GM12878 (cell line): ENCODE results near the gene KBTBD8. TPM values are rescaled to one million over a fixed set of nuclear protein-coding genes. Genes with fewer than 3 reads are reported as not detected.
A peak's percentile ranks its signal among the peaks of the same experiment; 100 is the strongest.

Source experiments
- ATAC-seq: fragments of 200-7000 bp; cut with Tn5 transposase; 3 replicates; pipeline ENCODE4 v1.9.1; 2020; ENCODE audit warnings: mild to moderate bottlenecking, moderate library complexity
- BruUV-seq: library from RNA; stranded (reverse); fragments of 400-500 nt; replicated peaks from 2 replicates; lab custom pipeline; 2021; lab: Mats Ljungman, UMichigan
- CTCF ChIA-PET: fragments of 300-600 bp; sonication (Branson Sonifier 250); formaldehyde crosslinking; extraction: SDS; loops from one replicate; lab custom pipeline; 2021; ENCODE audit warnings: inconsistent platforms; lab: Yijun Ruan, JAX
- POLR2A ChIA-PET: fragments of 350-600 bp; formaldehyde crosslinking; extraction: SDS; loops from one replicate; lab custom pipeline; 2021; ENCODE audit warnings: inconsistent platforms; lab: Charles Lee
- RAD21 ChIA-PET: fragments of 300-600 bp; sonication (Branson Sonifier 250); formaldehyde crosslinking; loops from one replicate; lab custom pipeline; 2023; ENCODE audit warnings: antibody characterized with exemption; ENCODE audit not compliant: unreplicated experiment; lab: Charles Lee
- SMC1A ChIA-PET: fragments of 300-600 bp; sonication (Branson Sonifier 250); formaldehyde crosslinking; loops from one replicate; lab custom pipeline; 2023; ENCODE audit not compliant: unreplicated experiment, uncharacterized antibody; lab: Charles Lee
- DNase-seq: peaks from one replicate; pipeline ENCODE4 v3.0.0-alpha.2; 2011; ENCODE audit warnings: low read depth, low spot score
- FAIRE-seq: peaks from 3 replicates; lab custom pipeline; 2011; peaks lifted over from hg19 to GRCh38; lab: Jason Lieb, UNC
- H2AFZ ChIP-seq: 2 replicates; pipeline ENCODE4 v1.6.0; 2011; ENCODE audit warnings: low read depth, low read length, control low read depth; ENCODE audit not compliant: control insufficient read depth
- H3K27ac ChIP-seq: 2 replicates; pipeline ENCODE4 v1.5.1; 2011; ENCODE audit warnings: control low read depth; ENCODE audit not compliant: control insufficient read depth, insufficient read depth
- H3K27me3 ChIP-seq, 2 experiments: replicated peaks in 1 of 2; 2 replicates each; pipeline versions ENCODE4 v1.6.0 to v1.6.1; 2011; ENCODE audit warnings: low read length in 1 of 2; ENCODE audit not compliant: control insufficient read depth in 2 of 2, insufficient read depth in 2 of 2
- H3K36me3 ChIP-seq, 2 experiments: 2 replicates each; pipeline ENCODE4 v1.5.1; 2011; ENCODE audit warnings: low read length in 1 of 2; ENCODE audit not compliant: control insufficient read depth in 2 of 2, insufficient read depth in 2 of 2
- H3K4me1 ChIP-seq: 2 replicates; pipeline ENCODE4 v1.6.1; 2011; ENCODE audit warnings: mild to moderate bottlenecking, low read length, moderate library complexity, mixed read lengths; ENCODE audit not compliant: control insufficient read depth, insufficient read depth
- H3K4me2 ChIP-seq: 2 replicates; pipeline ENCODE4 v1.6.0; 2011; ENCODE audit warnings: control low read depth; ENCODE audit not compliant: control insufficient read depth, insufficient read depth
- H3K4me3 ChIP-seq: fragments of 200-600 bp; sonication (generic); 2 replicates; pipeline ENCODE4 v1.5.1; 2016
- H3K79me2 ChIP-seq: 2 replicates; pipeline ENCODE4 v1.6.0; 2011; ENCODE audit warnings: low read length; ENCODE audit not compliant: control insufficient read depth, insufficient read depth
- H3K9ac ChIP-seq: 2 replicates; pipeline ENCODE4 v1.8.0; 2011; ENCODE audit warnings: low read length, control low read depth, mixed read lengths; ENCODE audit not compliant: control insufficient read depth, insufficient read depth
- H3K9me3 ChIP-seq: replicated peaks from 3 replicates; pipeline ENCODE4 v1.5.1; 2011; ENCODE audit warnings: mild to moderate bottlenecking, low read length; ENCODE audit not compliant: control insufficient read depth, insufficient read depth
- H4K20me1 ChIP-seq: 2 replicates; pipeline ENCODE4 v1.6.0; 2011; ENCODE audit not compliant: control insufficient read depth, insufficient read depth
- ATF7 ChIP-seq: fragments of 450-650 bp; IDR thresholded peaks from 2 replicates; pipeline ENCODE4 v1.6.1; 2016; ENCODE audit warnings: low read depth, mild to moderate bottlenecking
- BCLAF1 ChIP-seq: fragments of 450-650 bp; IDR thresholded peaks from 2 replicates; pipeline ENCODE4 v1.6.1; 2017; ENCODE audit warnings: antibody characterized with exemption, mild to moderate bottlenecking, moderate library complexity
- CBX5 ChIP-seq: sonication (generic); IDR thresholded peaks from 2 replicates; pipeline ENCODE4 v1.6.1; 2016; ENCODE audit warnings: low read depth, moderate library complexity, mild to moderate bottlenecking, inconsistent platforms
- CEBPB ChIP-seq, 2 experiments: fragments of 150-350 bp in 1 of 2; IDR thresholded peaks; 2 replicates each; pipeline ENCODE4 v1.6.1; 2012 to 2014; ENCODE audit warnings: low read depth in 2 of 2, low read length in 2 of 2, borderline replicate concordance in 1 of 2, inconsistent platforms in 1 of 2
- CUX1 ChIP-seq: IDR thresholded peaks from 2 replicates; pipeline ENCODE4 v1.6.1; 2012; ENCODE audit warnings: improper control_type of control experiment, low read depth, low read length; ENCODE audit not compliant: insufficient replicate concordance
- EZH2 ChIP-seq: IDR thresholded peaks from 2 replicates; pipeline ENCODE4 v1.6.1; 2012; ENCODE audit warnings: low read depth, mild to moderate bottlenecking, control low read depth, inconsistent platforms, low read length, borderline replicate concordance; ENCODE audit not compliant: control insufficient read depth
- MAX ChIP-seq: IDR thresholded peaks from 2 replicates; pipeline ENCODE4 v1.6.1; 2012; ENCODE audit warnings: low read depth, low read length, improper control_type of control experiment
- MLLT1 ChIP-seq: fragments of 450-650 bp; IDR thresholded peaks from 2 replicates; pipeline ENCODE4 v1.6.1; 2016; ENCODE audit warnings: mild to moderate bottlenecking
- SREBF2 ChIP-seq: IDR thresholded peaks from 2 replicates; pipeline ENCODE4 v1.6.1; 2012; ENCODE audit warnings: mild to moderate bottlenecking, low read length
- SUPT20H ChIP-seq: IDR thresholded peaks from 2 replicates; pipeline ENCODE4 v1.6.1; 2011; ENCODE audit warnings: low read depth, mild to moderate bottlenecking, low read length, moderate library complexity, borderline replicate concordance; ENCODE audit not compliant: control insufficient read depth
- TARDBP ChIP-seq: IDR thresholded peaks from 2 replicates; pipeline ENCODE4 v1.6.1; 2016; ENCODE audit warnings: borderline replicate concordance
- WRNIP1 ChIP-seq: IDR thresholded peaks from 2 replicates; pipeline ENCODE4 v1.6.1; 2011; ENCODE audit warnings: low read depth, low read length, improper control_type of control experiment, borderline replicate concordance
- ZNF217 ChIP-seq: fragments of 450-650 bp; IDR thresholded peaks from 2 replicates; pipeline ENCODE4 v1.6.1; 2017; ENCODE audit warnings: antibody characterized with exemption, mild to moderate bottlenecking
- WGBS: methylation state at CpG from one replicate; pipeline ENCODE4 v1.1.6; 2016; ENCODE audit warnings: low lambda C conversion rate; ENCODE audit not compliant: insufficient replicate concordance, insufficient coverage; ENCODE audit errors: missing lambda C conversion rate; 5-methylcytosine and 5-hydroxymethylcytosine counted together
- in situ Hi-C: fragments of 300-500 bp; cut with MboI; formaldehyde crosslinking; loops from 9 replicates; pipeline ENCODE4 v1.14.3; 2018; ENCODE audit warnings: mixed read lengths
- intact Hi-C: fragments of 100-400 bp; cut with micrococcal nuclease; formaldehyde crosslinking; loops from one replicate; pipeline ENCODE4 v1.14.2; 2022; ENCODE audit not compliant: unreplicated experiment
- polyA plus RNA-seq, 11 experiments: library from polyadenylated mRNA; depleted of rRNA in 4 of 11; unstranded in 6 of 11; stranded (reverse) in 5 of 11; fragments of >200 nt; fragmentation: Nextera tagmentation in 4 of 11; fragmentation: Illumina TruSeq in 1 of 11; extraction: Ambion mirVana in 4 of 11; extraction: Trizol in 1 of 11; gene quantifications; 1 replicate in 1 of 11; 2 replicates in 10 of 11; pipeline versions ENCODE4 v1.2.1 to v1.2.3, GENCODE V29; 2011 to 2016; ENCODE audit warnings: inconsistent platforms in 2 of 11, missing spikeins in 2 of 11, low read depth in 1 of 11
- total RNA-seq, 4 experiments: library from RNA; depleted of rRNA in 3 of 4; stranded (reverse); fragments of >200 nt in 3 of 4; fragmentation: Illumina TruSeq in 1 of 4; extraction: Trizol in 1 of 4; gene quantifications; 2 replicates each; pipeline versions ENCODE4 v1.2.1 to v1.2.3, GENCODE V29; 2013 to 2021

Gene KBTBD8
- total and polyA plus RNA-seq, 10 of the 15 experiments (the other 5 are each of a cell fraction or from before 2014, with no cell fraction given), result 8.5 to 44.4 (median 19.3) TPM

- in situ Hi-C loops, result no loop called here
- ChIA-PET POLR2A (no interaction called here), RAD21 (interaction anchor here (1.0 kb wide), 1 partner anchor 22 kb away, joined by 4 read pairs; no protein-coding TSS in a partner anchor), CTCF (no interaction called here), SMC1A (interaction anchor here (1.2 to 1.6 kb wide), 2 partner anchors 10 to 19 kb away, joined by 3 to 4 read pairs; no protein-coding TSS in a partner anchor)
- 83% methylated on average over 5 of the region's 5 CpGs for WGBS
- Histone ChIP-seq H3K4me2 (no peak overlapping the region), H2AFZ (no peak overlapping the region), H3K4me1 (peaks cover 13% of the 10 kb centered on the region), H3K4me3 (no peak overlapping the region), H3K9me3 (no peaks in the 10 kb centered on the region), H3K36me3 (no peaks in the 10 kb centered on the region), H3K27ac (no peak overlapping the region), H3K27me3 (no peaks in the 10 kb centered on the region), H4K20me1 (no peaks in the 10 kb centered on the region), H3K9ac (no peak overlapping the region), H3K79me2 (no peaks in the 10 kb centered on the region)
- intact Hi-C loops, result no loop called here
- DNase-seq (no peak), FAIRE-seq (no peak), ATAC-seq (peak; percentile 14; the same call in 2 of the 3 replicates)
- no TSS peak for BruUV-seq
- TF ChIP-seq SUPT20H (no peak), ATF7 (no peak), CEBPB (IDR thresholded peaks at IDR 0.05; ENCODE audit: borderline replicate concordance in 1 of 2, low read depth in 2 of 2, low read length in 2 of 2) (no peak), SREBF2 (no peak), MLLT1 (no peak), CBX5 (no peak), TARDBP (no peak), ZNF217 (no peak), WRNIP1 (no peak), BCLAF1 (no peak), CUX1 (no peak), MAX (no peak), EZH2 (no peak)
Measured at GRCh38 chr3:67028001-67028784, 30.1 kb downstream of the KBTBD8 start.
